IMR-90 (cell line): ENCODE measurements around the gene CAAP1. TPM values are rescaled to one million over a fixed set of nuclear protein-coding genes. Genes with fewer than 3 reads are reported as not detected.

ENCODE experiments used
- ATAC-seq: fragments of 200-7000 bp; cut with Tn5 transposase; 2 replicates; pipeline ENCODE4 v1.9.1; 2020; ENCODE audit warnings: low read depth, mild to moderate bottlenecking, moderate library complexity
- BruUV-seq: library from RNA; stranded (reverse); fragments of 400-500 nt; replicated peaks from 2 replicates; lab custom pipeline; 2021; lab: Mats Ljungman, UMichigan
- CTCF ChIA-PET: fragments of 300-600 bp; formaldehyde crosslinking; extraction: SDS; loops from one replicate; lab custom pipeline; 2021; ENCODE audit warnings: antibody characterized with exemption; lab: Yijun Ruan, JAX
- POLR2A ChIA-PET: fragments of 300-600 bp; sonication (Branson Sonifier 250); formaldehyde crosslinking; loops from one replicate; lab custom pipeline; 2022; ENCODE audit warnings: antibody characterized with exemption; ENCODE audit not compliant: unreplicated experiment; lab: Charles Lee
- DNase-seq: peaks from one replicate; pipeline ENCODE4 v3.0.0; 2013
- H2AFZ ChIP-seq: replicated peaks from 2 replicates; pipeline ENCODE3; 2013; ENCODE audit warnings: low read length, mild to moderate bottlenecking; ENCODE audit not compliant: poor library complexity
- H2AK5ac ChIP-seq: 2 replicates; pipeline ENCODE4 v1.6.1; 2013; ENCODE audit warnings: low read depth, low read length, inconsistent platforms
- H2AK9ac ChIP-seq: replicated peaks from 2 replicates; pipeline ENCODE3; 2013; ENCODE audit warnings: mild to moderate bottlenecking, low read depth, low read length, moderate library complexity; ENCODE audit not compliant: poor library complexity
- H2BK120ac ChIP-seq: 2 replicates; pipeline ENCODE4 v1.6.1; 2013; ENCODE audit warnings: low read depth, low read length, inconsistent platforms
- H2BK15ac ChIP-seq: 3 replicates; pipeline ENCODE4 v1.6.1; 2013; ENCODE audit warnings: low read depth, low read length, inconsistent platforms
- H2BK20ac ChIP-seq: 2 replicates; pipeline ENCODE4 v1.6.1; 2013; ENCODE audit warnings: low read depth, mild to moderate bottlenecking, inconsistent platforms, low read length, moderate library complexity
- H2BK5ac ChIP-seq: 2 replicates; pipeline ENCODE4 v1.6.1; 2013; ENCODE audit warnings: mild to moderate bottlenecking, low read depth, low read length, inconsistent platforms; ENCODE audit not compliant: poor library complexity, severe bottlenecking
- H3K14ac ChIP-seq: replicated peaks from 2 replicates; pipeline ENCODE4 v1.6.1; 2013; ENCODE audit warnings: low read depth, low read length, inconsistent platforms
- H3K18ac ChIP-seq: 2 replicates; pipeline ENCODE4 v1.6.1; 2013; ENCODE audit warnings: low read depth, low read length, control low read depth
- H3K23ac ChIP-seq: 2 replicates; pipeline ENCODE4 v1.6.1; 2013; ENCODE audit warnings: low read depth, low read length, inconsistent platforms
- H3K27ac ChIP-seq: 2 replicates; pipeline ENCODE4 v1.5.1; 2013; ENCODE audit warnings: mild to moderate bottlenecking, control low read depth, low read length; ENCODE audit not compliant: insufficient read depth
- H3K27me3 ChIP-seq: 2 replicates; pipeline ENCODE4 v1.6.1; 2013; ENCODE audit warnings: low read length; ENCODE audit not compliant: control insufficient read depth, insufficient read depth
- H3K36me3 ChIP-seq: 2 replicates; pipeline ENCODE4 v1.6.1; 2013; ENCODE audit warnings: low read length, mixed read lengths; ENCODE audit not compliant: control insufficient read depth, insufficient read depth
- H3K4ac ChIP-seq: 2 replicates; pipeline ENCODE4 v1.6.1; 2013; ENCODE audit warnings: low read depth, low read length, inconsistent platforms
- H3K4me1 ChIP-seq: 2 replicates; pipeline ENCODE4 v1.6.1; 2013; ENCODE audit warnings: low read length, mixed read lengths; ENCODE audit not compliant: control insufficient read depth, insufficient read depth
- H3K4me2 ChIP-seq: 2 replicates; pipeline ENCODE4 v1.6.1; 2013; ENCODE audit warnings: low read depth, mild to moderate bottlenecking, control low read depth, low read length, moderate library complexity
- H3K4me3 ChIP-seq: 2 replicates; pipeline ENCODE4 v1.5.1; 2013; ENCODE audit warnings: low read depth, mild to moderate bottlenecking, control low read depth, low read length, moderate library complexity; ENCODE audit not compliant: insufficient read depth
- H3K56ac ChIP-seq: 2 replicates; pipeline ENCODE4 v1.6.1; 2013; ENCODE audit warnings: low read length, inconsistent platforms; ENCODE audit not compliant: insufficient read depth; ENCODE audit errors: extremely low read depth
- H3K79me1 ChIP-seq, 2 experiments: 2 replicates each; pipeline ENCODE4 v1.6.1; 2013; ENCODE audit warnings: low read length in 2 of 2, inconsistent platforms in 1 of 2, low read depth in 1 of 2
- H3K9ac ChIP-seq: 2 replicates; pipeline ENCODE4 v1.6.1; 2013; ENCODE audit warnings: low read depth, low read length, control low read depth
- H3K9me1 ChIP-seq: 2 replicates; pipeline ENCODE4 v1.6.1; 2013; ENCODE audit warnings: low read length, inconsistent platforms; ENCODE audit not compliant: insufficient read depth
- H3K9me3 ChIP-seq: 2 replicates; pipeline ENCODE4 v1.6.1; 2013; ENCODE audit warnings: low read length; ENCODE audit not compliant: control insufficient read depth, insufficient read depth
- H4K20me1 ChIP-seq: 2 replicates; pipeline ENCODE4 v1.6.1; 2013; ENCODE audit warnings: low read length, inconsistent platforms; ENCODE audit not compliant: insufficient read depth
- H4K5ac ChIP-seq: 2 replicates; pipeline ENCODE4 v1.6.1; 2013; ENCODE audit warnings: mild to moderate bottlenecking, low read depth, low read length, control low read depth
- H4K8ac ChIP-seq, 2 experiments: 2 replicates each; pipeline ENCODE4 v1.6.1; 2013; ENCODE audit warnings: low read depth in 2 of 2, low read length in 2 of 2, control low read depth in 1 of 2, inconsistent platforms in 1 of 2
- H4K91ac ChIP-seq: 2 replicates; pipeline ENCODE4 v1.6.1; 2013; ENCODE audit warnings: low read depth, low read length, inconsistent platforms; ENCODE audit not compliant: insufficient read depth
- BHLHE40 ChIP-seq: fragments of 150-350 bp; IDR thresholded peaks from 2 replicates; pipeline ENCODE4 v1.6.1; 2016; ENCODE audit warnings: mild to moderate bottlenecking, low read depth, low read length
- MAFK ChIP-seq: IDR thresholded peaks from 2 replicates; pipeline ENCODE4 v1.6.1; 2012; ENCODE audit warnings: low read depth, low read length, improper control_type of control experiment
- NFE2L2 ChIP-seq: fragments of 150-350 bp; IDR thresholded peaks from 2 replicates; pipeline ENCODE4 v1.6.1; 2016; ENCODE audit warnings: low read depth, mild to moderate bottlenecking, low read length
- POLR2A ChIP-seq: IDR thresholded peaks from 2 replicates; pipeline ENCODE4 v1.6.1; 2012; ENCODE audit warnings: mild to moderate bottlenecking, low read depth, low read length
- RAD21 ChIP-seq: IDR thresholded peaks from 2 replicates; pipeline ENCODE4 v1.6.1; 2012; ENCODE audit warnings: low read length, improper control_type of control experiment
- RFX5 ChIP-seq: IDR thresholded peaks from 2 replicates; pipeline ENCODE4 v1.8.0; 2012; ENCODE audit warnings: low read depth, mild to moderate bottlenecking, low read length, moderate library complexity
- USF2 ChIP-seq: fragments of 150-350 bp; IDR thresholded peaks from 2 replicates; pipeline ENCODE4 v1.6.1; 2017; ENCODE audit warnings: mild to moderate bottlenecking, antibody characterized with exemption, low read length, low read depth
- WGBS, 2 experiments: methylation state at CpG; one replicate each; pipeline versions ENCODE4 v1.1.5 to v1.1.7; 2013; ENCODE audit warnings: missing lambda C conversion rate in 2 of 2; ENCODE audit not compliant: insufficient read length in 1 of 2; ENCODE audit errors: extremely low coverage in 2 of 2; 5-methylcytosine and 5-hydroxymethylcytosine counted together
- dilution Hi-C: fragments of 300-500 bp; cut with HindIII; formaldehyde crosslinking; loops from one replicate; pipeline ENCODE4 v1.14.3; 2018; ENCODE audit warnings: low sequenced_read_pairs; ENCODE audit not compliant: unreplicated experiment
- in situ Hi-C: fragments of 300-500 bp; cut with MboI; formaldehyde crosslinking; loops from 3 replicates; pipeline ENCODE4 v1.14.3; 2019; ENCODE audit warnings: low sequenced_read_pairs, inconsistent platforms, mixed read lengths
- intact Hi-C: fragments of 100-400 bp; cut with micrococcal nuclease; formaldehyde crosslinking; loops from 2 replicates; pipeline ENCODE4 v1.10.0; 2022
- polyA plus RNA-seq, 3 experiments: library from polyadenylated mRNA; depleted of rRNA; stranded (reverse); fragments of >200 nt; gene quantifications; 2 replicates each; pipeline ENCODE4 v1.2.3, GENCODE V29; 2012; ENCODE audit warnings: low replicate concordance in 1 of 3
- total RNA-seq: library from RNA; depleted of rRNA; stranded (reverse); fragments of >200 nt; gene quantifications from 2 replicates; pipeline ENCODE4 v1.2.3, GENCODE V29; 2012

CAAP1 gene
- total and polyA plus RNA-seq, 2 of the 4 experiments (the other 2 are of a cell fraction), result 6.1 to 9.0 TPM

- TF ChIP-seq USF2 (no peak), RAD21 (no peak), RFX5 (no peak), MAFK (no peak), BHLHE40 (no peak), POLR2A (no peak)
These were observed 48.2 kb upstream of the CAAP1 start (continued) for GRCh38 chr9:26940779-26941178.

- Histone ChIP-seq H2BK120ac (no peak overlapping the region), H3K9me1 (peaks cover 5% of the 10 kb centered on the region), H3K4ac (no peak overlapping the region), H2AK5ac (no peak overlapping the region), H3K9me3 (peaks cover 4% of the 10 kb centered on the region), H3K56ac (no peak overlapping the region), H3K18ac (no peak overlapping the region), H2AK9ac (no peak overlapping the region), H3K79me1 (peaks cover 9 to 27% of the 10 kb centered on the region in 2 experiments), H4K5ac (no peak overlapping the region), H3K36me3 (peaks cover 4% of the 10 kb centered on the region), H3K4me3 (no peak overlapping the region), H4K8ac (no peak overlapping the region; a peak in 1 of 4 replicates), H3K27ac (no peak overlapping the region), H2BK15ac (no peak overlapping the region), H4K20me1 (peaks cover 25% of the 10 kb centered on the region), H3K4me2 (no peak overlapping the region), H3K23ac (no peak overlapping the region), H2AFZ (no peak overlapping the region), H3K14ac (no peak overlapping the region), H2BK5ac (no peak overlapping the region), H3K4me1 (peaks cover 3% of the 10 kb centered on the region; the same call in 1 of the 2 replicates), H2BK20ac (no peak overlapping the region), H3K27me3 (no peaks in the 10 kb centered on the region), H3K9ac (no peak overlapping the region), H4K91ac (no peak overlapping the region)
- dilution Hi-C loops, result no loop called here
- no TSS peak for BruUV-seq
- no peak for ATAC-seq
- POLR2A ChIA-PET, result no interaction called here
- TF ChIP-seq RAD21 (no peak), NFE2L2 (peak; percentile 81), MAFK (peak; percentile 54)
- in situ Hi-C loops, result no loop called here
- CTCF ChIA-PET, result no interaction called here
- WGBS, 2 experiments, result no CpG with 5 or more reads among the region's 3 CpGs
- DNase-seq, result no peak
- intact Hi-C loops, result loop anchor here (10.0 kb wide), 3 partner anchors 145 to 245 kb away; no protein-coding TSS in a partner anchor
These were observed 47.5 kb upstream of the CAAP1 start for GRCh38 chr9:26939955-26940711.
